Epithelial cell of proximal tubule (primary cell): ENCODE results near the gene ZFPM1. TPM values are rescaled to one million over a fixed set of nuclear protein-coding genes. Genes with fewer than 3 reads are reported as not detected.

Experiments
- DNase-seq: peaks from one replicate; pipeline ENCODE4 v3.0.0-alpha.2; 2011; ENCODE audit warnings: low read depth
- H3K4me3 ChIP-seq: 2 replicates; pipeline ENCODE4 v1.5.1; 2011; ENCODE audit warnings: low read depth, mild to moderate bottlenecking, low read length
- CTCF ChIP-seq: conservative IDR thresholded peaks from 2 replicates; pipeline ENCODE4 v1.5.1; 2012; ENCODE audit warnings: low read depth, mild to moderate bottlenecking, low read length
- total RNA-seq: library from RNA; depleted of rRNA; stranded (reverse); fragments of >200 nt; gene quantifications from 2 replicates; pipeline ENCODE4 v1.2.3, GENCODE V29; 2015

ZFPM1 gene
- total RNA-seq, 1 donor from 2014 or later = 5.7 TPM

- no peak for DNase-seq
- TF ChIP-seq CTCF = no peak
- H3K4me3 ChIP-seq = peak overlapping the region; percentile 62
Measured at GRCh38 chr16:88451586-88452481, 1.2 kb upstream of the ZFPM1 start.

GRCh38 chr16:88452482-88453216 is 431 bp upstream of the ZFPM1 start:
- TF ChIP-seq CTCF = no peak
- H3K4me3 ChIP-seq = peak overlapping the region; percentile 62
- peak; percentile 20 for DNase-seq

GRCh38 chr16:88453611-88454522 is 787 bp downstream of the ZFPM1 start:
- DNase-seq = no peak
- no peak for TF ChIP-seq CTCF
- peak overlapping the region; percentile 64 for H3K4me3 ChIP-seq

- TF ChIP-seq CTCF = no peak
- no peak for DNase-seq
- peak overlapping the region; percentile 64 for H3K4me3 ChIP-seq
Measured at GRCh38 chr16:88454523-88454947, 1.5 kb downstream of the ZFPM1 start.

- peak; percentile 4 for TF ChIP-seq CTCF
- DNase-seq = peak; percentile 13
- H3K4me3 ChIP-seq = peak overlapping the region; percentile 64
Measured at GRCh38 chr16:88455610-88456355, 2.7 kb downstream of the ZFPM1 start.
